TTC549 (cell line): ENCODE measurements around the gene DLGAP1.

ENCODE experiments used
- FAIRE-seq: peaks from 2 replicates; lab custom pipeline; 2012; peaks lifted over from hg19 to GRCh38; lab: Jason Lieb, UNC

The DLGAP1 gene

DNA sequence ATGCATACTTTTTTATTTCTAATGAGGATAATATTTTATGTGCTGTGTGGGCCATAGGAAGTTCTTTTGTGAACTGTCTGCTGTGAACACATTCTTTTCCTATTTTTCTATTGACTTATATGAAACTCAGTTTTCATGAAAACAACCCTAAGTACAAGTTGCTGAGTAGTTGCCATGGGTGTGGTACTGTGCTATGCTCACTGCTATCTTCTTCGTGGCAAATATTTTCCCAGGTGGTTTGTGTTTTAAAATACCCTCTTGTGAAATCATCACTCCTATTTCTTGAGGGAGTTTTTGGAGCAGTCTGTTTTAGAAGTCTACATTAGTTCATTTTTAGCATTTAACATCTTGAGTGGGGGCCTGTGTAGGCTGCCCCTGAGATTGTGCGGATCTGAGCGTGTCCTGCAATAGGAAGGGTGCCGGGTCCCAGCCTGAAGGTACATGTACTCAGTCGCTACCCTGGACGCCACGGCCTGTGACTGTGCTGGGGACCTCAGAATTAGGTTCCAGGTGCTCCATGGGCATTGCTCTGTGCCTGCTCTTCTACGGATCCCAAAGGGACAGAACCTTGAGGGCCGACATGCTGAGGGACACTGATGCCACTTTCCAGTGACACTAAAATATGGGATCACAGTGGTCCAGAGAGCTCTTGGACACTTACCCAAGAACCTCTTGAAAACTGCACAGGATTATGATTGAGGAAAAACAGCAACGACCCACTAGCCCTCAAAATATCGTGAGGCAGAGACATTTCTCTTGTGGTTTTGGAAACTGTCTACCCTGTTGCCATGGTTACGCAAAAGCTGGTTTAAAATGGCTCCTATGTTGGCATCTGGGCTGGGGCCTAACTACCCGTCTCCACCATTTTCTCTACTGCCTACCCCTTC is 524.7 kb downstream of the DLGAP1 start:
- FAIRE-seq: no peak

DNA sequence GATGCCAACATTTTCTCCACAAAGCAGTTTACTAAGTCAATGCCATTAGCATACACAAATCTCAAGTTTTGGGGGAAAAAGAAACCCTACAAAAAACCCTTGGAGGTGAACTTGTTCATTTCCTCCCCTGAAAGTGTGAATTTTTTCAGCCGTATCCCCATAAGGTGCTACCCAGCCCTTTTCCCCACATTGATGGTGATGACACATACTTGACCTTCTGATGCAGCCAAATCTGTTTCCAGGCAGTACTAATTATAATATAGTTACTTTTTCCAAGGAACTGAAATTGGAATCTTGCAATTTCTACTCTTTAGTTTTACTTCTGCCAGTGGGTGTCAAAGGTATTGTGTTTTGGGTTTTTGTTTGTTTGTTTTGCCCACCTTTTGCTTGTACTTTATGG is 530.7 kb downstream of the DLGAP1 start:
- no peak for FAIRE-seq

DNA sequence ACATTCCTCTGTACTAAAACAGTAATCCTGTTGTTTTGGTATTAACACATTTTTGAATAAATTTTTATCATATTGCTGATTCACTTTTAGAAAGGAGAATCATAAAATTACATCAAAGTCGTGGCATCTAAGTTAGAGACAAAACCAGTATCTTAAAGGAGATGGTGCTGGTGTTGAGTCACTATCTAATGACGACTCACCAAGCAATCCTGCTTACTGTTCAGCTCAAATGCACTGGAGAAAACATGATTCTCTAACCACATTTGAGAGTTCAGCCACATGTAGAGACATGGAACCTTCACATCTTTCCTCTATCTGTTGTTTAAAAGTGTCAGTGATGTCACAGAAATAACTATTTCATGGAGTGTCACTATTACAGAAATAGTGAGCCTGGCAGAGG is 531.4 kb downstream of the DLGAP1 start:
- FAIRE-seq: no peak

DNA sequence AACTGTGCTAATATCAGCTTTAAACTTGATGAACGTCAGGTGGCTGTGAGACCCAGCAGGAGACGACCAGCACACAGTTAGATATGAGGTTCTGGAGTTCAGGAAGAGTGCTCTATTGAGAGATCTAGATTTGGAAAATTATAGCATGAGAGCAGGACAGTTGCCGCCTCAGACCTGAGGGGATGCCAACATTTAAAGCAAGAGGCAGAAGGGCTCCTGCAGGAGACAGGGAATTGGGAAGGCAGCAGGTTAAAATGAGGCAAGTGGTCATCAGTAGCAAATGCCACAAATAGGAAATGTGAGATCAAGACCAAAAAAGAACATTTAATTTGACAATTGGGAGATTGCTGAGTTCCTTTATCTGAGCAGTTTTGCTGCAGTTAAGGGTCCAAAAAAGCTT is 533.3 kb downstream of the DLGAP1 start:
- no peak for FAIRE-seq

DNA sequence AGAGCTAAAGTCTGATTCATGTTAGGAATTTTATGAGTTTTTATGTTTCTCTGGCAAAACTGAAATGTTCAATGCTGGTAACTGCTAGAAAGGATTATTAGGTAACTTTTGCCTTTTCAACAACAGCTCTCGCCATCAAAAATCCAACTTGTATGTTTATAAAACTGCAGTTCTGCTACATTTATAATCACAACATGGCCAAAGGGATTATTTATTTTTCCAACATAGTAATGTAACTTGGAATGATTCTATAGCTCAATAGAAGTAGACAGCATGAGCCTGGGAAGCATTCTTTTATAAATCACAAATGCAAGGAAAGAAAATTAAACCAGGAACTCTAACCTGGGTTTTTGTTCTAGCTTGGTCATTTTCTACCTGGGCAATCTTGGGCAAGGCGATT is 534.3 kb downstream of the DLGAP1 start:
- FAIRE-seq: no peak

DNA sequence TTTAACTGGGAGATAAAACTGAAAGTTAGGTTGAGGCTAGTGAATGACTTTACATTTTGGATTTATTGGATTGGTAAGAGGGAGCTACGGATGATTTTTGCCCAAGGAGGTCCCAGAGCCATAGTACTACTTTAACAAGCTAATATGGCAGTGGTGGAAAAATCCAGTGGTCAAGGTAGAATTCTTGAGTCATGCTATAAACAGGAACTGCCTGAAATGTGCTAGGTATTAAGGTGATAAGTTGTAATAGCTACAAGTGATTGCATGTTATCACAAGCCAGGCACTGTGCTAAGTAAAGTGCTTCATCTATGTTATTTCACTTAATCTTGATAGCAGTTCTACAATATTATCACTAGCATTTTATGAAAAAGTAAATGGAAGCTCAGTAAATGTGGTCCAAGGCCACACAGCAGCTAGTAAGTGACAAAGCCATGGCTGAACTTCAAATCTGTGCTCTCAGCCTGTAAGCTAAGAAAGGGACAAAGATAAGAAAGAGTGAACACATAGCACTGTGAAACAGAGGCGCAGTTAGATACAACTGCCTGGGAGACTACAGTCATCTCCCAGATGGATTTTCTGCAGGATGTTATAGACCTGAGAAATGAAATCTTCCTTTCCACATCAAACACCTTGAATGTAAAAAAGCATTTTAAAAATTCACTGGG is 535.6 kb downstream of the DLGAP1 start:
- FAIRE-seq: no peak

DNA sequence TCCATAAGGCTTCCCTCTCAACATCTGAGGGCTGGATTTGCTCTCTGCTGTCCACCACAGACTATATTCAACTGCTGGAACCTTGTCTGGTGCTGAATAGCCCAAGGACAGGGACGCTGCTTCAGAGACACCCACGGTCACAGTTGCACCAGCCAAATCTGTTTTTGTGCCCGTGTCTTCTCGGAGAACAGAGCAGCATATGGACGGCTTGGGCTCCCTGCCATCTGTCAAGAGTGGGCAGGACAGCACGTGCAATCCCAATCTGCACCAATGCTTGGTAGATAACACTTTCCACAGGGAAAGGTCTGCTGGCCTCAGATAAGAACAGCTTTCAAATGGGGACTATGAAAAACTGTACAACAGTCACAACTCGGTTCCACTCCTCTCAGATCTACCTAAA is 539.0 kb downstream of the DLGAP1 start:
- FAIRE-seq: no peak

DNA sequence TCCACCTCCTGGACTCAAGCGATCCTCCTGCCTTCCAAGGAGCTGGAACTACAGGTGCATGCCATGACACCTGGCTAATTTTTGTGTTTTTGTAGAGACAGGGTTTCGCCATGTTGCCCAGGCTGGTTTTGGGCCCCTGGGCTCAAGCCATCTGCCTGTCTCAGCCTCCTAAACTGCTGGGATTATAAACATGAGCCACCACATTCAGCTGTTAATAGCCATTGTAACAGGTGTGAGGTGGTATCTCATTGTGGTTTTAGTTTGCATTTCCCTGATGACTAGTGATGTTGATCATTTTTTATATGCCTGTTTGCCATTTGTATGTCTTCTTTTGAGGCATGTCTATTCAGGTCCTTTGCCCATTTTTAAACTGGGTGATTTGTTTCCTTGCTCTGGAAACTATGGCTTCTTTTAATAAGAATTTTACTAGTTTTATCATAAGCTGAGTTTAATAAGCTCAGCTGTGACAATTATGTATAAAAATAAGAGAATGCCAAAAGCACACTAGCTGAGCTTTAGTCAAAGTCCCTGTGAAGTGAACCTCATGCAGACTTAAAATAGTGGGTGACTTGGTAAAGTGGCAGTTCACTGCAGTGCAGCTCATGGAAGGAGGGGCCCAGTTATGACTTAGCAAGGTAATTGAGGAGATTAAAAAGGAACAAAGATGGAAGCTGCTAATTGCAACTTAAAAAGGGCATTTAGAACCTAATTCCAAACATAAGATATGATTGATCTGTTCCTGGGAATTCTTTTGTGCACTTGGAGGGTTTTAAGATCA is 540.1 kb downstream of the DLGAP1 start:
- FAIRE-seq: no peak

DNA sequence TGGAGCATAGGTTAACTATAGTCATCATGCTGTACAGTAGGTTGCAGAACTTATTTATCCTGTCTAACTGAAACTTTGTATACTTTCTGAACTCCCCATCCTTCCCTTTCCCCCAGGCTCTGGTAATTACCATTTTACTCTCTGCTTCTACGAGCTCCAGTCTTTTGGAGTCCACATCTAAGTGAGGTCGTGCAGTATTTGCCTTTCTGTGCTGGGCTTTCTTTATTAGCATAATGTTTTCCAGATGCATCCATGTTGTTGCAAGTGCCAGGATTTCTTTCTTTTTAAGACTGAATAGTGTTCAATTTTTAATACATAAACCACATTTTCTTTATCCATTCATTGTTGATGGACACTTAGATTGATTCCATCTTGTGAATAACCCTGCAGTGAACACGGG is 541.0 kb downstream of the DLGAP1 start:
- no peak for FAIRE-seq

DNA sequence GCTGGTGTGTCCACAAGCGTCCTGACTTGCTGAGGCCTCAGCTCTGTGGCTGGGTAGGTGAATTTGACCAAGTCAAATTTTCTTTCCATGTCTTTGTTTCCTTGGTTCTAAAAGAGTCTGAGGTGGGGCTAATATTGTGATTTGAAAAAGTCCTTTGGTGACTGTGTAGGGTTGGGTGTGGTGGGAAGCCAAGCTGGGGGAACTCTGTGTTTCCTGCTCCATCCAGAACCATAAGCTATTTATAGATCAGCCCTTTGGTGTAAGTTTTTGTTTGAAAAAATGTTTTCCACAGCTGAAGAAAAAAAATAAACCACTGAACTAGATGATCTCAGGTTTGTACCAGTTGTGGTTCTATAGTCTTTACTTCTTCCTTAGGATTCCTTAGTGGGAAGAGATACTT is 542.4 kb downstream of the DLGAP1 start:
- no peak for FAIRE-seq

DNA sequence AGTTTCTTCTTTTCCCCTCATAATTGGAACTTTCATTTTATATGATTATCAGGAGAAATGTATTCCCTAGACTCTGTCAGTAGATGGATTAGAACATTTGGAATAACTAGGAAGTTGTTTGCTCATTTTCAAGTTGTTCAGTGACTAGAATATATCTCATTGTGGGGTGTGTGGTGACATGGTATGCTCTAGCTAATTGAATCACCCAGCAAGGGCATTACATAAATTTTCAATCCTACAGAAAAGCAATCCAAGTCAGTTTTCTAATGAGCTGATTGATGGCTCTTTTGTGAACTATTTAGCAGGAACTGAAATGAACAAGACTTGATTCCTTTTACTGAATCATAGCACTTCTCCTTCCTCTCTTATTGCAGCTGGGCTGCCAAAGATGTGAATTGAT is 543.7 kb downstream of the DLGAP1 start:
- no peak for FAIRE-seq

DNA sequence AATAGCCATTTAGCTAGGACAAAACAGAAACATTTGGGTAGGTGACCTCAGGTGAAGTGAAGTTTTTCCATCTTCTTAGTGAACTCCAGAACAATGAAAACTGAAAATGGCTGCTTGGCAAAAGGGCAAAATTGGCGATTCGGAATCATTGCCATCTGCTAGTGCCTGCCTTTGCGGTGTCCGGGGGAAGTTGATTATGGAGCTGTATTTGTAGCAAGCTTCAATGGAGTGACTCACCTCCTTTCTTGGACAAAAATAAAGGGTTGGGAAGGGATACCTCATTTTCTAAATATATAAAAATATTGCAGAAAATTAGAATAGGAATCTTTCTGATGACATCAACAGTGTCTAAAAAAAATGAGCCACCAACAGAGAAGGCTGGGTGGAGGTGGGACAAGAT is 544.6 kb downstream of the DLGAP1 start:
- FAIRE-seq: no peak

DNA sequence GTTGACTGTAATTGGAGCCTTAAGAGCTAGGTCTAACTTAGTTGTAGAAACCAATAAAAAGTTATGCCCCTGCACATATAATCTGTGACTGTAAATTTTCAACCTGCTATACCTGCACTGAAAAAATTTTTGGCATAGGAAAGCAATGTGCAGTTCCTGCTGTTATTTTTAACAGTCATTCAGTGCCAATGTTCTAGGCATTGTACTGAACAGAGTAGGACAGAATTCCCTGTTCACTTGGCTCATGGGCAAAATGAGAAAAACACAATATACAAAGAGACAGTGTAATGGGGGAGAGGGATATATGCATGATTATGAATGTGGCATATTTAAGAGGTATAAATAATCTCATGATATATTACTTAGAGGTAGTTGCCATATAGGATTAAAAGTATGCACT is 547.2 kb downstream of the DLGAP1 start:
- no peak for FAIRE-seq

DNA sequence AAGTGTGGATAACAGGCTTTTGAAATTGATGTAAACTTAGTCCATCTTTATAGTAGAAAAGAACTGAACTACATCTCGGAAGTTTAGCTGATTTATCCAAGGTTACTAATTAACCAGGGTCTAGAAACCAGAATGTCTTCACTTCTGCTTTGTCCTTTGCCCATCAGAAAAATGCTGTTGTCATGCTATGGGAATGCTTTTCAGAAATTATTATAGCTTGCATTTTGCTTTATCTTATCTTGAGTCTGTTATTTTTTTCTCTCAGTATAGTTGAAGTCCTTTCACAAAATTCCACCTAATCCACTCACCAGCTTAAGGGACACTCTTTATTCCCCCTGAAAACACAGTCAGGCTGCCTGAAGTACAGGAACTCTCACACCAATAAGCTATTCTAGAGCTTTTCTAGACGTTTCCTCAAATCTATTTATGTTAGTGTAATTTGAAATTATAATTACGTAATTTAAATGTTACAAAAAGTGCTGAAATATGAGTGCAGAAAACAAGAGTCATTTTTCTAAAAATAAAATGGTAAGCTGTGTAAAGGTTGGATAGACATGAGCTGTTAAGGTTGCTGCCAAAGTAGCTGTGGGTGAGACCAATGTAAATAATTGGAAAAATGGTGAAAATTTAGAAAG is 548.9 kb downstream of the DLGAP1 start:
- no peak for FAIRE-seq

DNA sequence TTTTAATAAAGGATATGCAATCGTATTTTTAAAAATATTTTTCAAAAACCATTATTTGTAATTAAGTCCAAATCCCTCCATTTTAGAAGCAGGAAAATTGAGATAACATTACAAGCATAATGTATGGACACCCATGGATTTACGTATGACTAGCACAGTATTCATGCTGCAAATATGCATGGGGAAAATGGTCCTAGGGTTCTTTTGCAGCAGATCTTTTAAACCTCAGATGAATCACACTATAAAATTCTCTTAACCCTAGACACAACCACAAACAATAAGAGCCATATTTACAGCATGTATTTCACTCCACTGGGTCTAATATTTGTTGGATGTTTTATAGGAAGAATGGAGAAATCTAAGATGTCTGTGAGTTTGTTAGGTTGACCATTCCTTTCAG is 551.8 kb downstream of the DLGAP1 start:
- no peak for FAIRE-seq

DNA sequence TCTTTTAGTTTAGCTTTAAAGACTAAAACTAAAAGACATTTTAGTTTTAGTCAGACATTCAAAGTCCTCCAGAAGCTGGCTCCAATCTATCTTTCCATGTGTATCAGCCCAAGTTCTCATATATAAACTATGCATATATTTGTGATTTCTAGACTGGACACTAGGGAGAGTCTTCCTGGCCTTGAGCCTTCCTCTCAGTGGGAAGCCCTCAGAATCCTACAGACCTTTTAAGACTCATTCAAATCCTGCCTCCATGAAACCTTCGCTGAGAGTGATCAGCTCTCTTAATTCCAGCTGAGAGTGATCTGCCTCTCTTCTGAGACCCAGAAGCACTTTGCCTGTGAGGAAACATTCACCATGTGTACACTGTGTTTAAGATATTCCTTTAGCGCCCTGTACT is 552.4 kb downstream of the DLGAP1 start:
- no peak for FAIRE-seq

DNA sequence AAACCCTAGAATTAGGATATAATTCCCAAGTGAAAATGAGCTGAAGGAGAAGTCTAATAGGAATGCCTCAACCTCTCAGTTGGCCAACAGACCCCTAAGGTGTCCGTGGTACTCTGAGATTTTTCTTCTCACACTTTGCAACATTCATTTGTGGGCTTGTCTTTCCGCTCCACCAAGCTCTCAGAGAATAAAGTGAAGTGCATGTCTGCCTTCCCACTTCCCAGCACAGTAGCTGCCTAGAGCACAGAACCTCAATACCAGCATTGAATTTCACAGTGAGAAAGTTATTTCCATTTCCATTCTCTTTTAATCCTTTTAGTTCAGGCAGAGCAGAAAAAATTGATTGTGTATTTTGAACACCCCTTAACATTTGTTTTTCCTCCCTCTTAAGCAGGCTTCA is 553.3 kb downstream of the DLGAP1 start:
- no peak for FAIRE-seq

DNA sequence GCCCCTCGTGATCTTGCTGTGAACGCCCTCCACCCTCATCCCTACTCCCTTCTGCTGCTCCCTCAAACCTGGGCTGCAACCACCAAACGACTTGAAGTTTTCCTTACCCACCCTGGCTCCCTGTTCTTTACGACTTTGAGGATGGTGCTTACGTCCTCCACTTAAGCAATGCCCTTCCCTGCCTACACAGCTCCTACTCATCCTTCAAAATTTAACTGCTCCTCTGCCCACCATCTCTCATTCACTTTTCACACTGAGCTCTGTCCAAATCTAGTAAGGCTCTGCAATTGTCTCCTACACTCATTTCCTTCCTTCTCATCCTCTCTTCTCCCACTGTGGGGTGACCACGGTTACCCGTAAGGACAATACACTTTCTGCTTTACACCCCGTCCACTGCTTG is 554.1 kb downstream of the DLGAP1 start:
- no peak for FAIRE-seq

DNA sequence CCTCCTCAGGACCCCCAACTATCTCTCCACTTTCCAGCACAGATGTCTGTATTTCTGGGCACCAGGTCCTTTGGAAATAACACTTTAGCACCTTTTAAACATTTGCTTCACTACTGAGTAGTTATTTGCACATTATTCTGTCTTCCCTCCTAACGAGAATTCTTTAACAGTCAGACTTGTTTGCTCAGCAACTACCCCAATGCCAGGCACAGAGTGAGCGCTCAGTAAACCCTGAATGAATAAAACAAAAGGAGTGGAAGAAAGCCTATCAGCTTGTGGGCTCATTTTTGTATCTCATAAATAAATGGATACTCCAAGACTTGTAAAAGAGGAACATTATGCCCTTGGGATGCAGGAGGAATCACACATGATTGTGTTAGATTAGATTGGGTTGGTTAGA is 554.8 kb downstream of the DLGAP1 start:
- FAIRE-seq: no peak

DNA sequence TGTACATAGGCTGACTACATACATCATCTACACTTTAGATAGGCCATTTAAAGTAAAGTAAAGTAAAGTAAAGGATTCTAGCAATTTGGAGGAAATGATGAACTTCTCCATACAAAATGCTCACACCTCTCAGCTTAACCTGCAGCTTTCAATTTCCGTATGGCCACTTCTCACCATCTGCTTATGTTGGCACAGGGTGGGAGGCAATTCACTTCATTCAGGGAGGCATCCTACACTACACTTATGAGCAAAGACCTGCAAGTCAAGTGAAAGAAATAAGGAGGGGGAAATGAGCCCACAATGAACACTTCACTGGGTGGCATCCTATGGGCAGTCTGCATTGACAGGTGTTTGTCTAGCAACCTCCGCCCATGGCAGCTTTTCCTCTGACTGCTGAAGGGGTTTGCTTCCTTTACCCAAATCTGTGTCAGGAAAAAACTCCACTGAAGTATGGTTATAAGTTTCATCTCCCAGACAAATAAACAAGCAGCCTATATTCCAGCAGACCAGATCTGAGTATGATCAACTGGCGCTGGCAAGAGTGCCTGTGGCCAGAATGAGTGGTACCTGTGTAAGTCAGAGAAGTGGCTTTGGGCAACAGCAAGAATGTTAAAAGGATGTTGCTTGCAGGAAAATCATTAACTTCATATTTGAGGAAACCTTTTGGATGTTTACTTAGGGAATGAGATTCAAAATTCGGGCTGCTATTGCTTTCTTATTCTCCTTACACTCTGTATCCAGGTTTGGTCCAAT is 556.1 kb downstream of the DLGAP1 start:
- FAIRE-seq: no peak

DNA sequence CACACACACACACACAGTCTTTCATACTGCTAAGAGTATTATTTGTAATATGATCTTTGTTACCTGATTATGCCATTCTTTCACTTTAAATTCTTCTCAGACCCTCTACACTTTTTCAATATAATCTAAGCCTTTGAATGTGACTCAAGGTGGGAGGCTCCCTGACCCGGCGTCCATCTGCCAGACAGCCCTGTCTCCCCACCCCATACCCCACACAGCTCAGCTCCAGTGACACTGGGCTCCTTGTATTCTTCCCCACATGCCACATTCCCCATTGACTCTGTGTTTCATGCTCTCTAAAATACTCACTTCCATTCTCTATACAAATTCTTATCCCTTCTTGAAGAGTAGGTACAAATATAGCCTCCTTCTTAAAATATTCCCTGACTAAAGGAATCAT is 563.0 kb downstream of the DLGAP1 start:
- no peak for FAIRE-seq

DNA sequence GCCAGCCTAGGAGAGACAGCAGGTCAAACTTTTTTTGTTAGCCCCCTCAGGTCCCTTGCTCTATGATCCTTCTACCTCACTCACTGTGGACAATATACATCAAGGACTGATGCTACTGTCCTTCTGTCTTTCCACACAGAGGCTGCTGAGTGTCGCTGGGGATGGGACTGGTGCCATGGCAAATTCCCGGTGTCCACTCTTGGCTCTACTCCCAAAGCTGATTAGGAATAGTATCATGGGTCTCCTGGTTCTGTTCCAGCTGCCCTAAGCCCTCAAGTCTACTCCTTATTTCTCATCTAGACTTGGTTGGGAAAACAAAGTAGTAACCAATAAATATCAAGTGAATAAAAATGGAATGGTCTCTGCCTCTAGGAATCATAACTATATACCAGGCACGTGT is 563.9 kb downstream of the DLGAP1 start:
- FAIRE-seq: no peak
